PFSK-1 (cell line): ENCODE results near the gene GFI1.

Experiments used
- POLR2AphosphoS5 ChIP-seq: IDR thresholded peaks from 2 replicates; pipeline ENCODE4 v1.6.1; 2012; ENCODE audit warnings: low read depth, mild to moderate bottlenecking, control low read depth, low read length, moderate library complexity
- SIN3A ChIP-seq: IDR thresholded peaks from 2 replicates; pipeline ENCODE4 v1.6.1; 2012; ENCODE audit warnings: mild to moderate bottlenecking, low read length, moderate library complexity, borderline replicate concordance; ENCODE audit not compliant: insufficient read depth
- TAF1 ChIP-seq: IDR thresholded peaks from 2 replicates; pipeline ENCODE4 v1.6.1; 2012; ENCODE audit warnings: low read length, control low read depth, borderline replicate concordance; ENCODE audit not compliant: insufficient read depth

- TF ChIP-seq POLR2AphosphoS5 (no peak), SIN3A (no peak), TAF1 (no peak)
Observed at GRCh38 chr1:92515796-92516201, 29.1 kb upstream of the GFI1 start.
